ENCODE measurements around the gene DNAH17.

DNAH17 gene

GRCh38 chr17:78407387-78408000 lies 169.7 kb downstream of the DNAH17 start:
- Mint-ChIP-seq H3K36me3 (ENCODE audit: low read depth) (peaks cover 30% of the 10 kb centered on the region), H3K4me3 (no peak overlapping the region), H3K9me3 (no peaks in the 10 kb centered on the region), H3K27me3 (ENCODE audit: low read depth) (no peaks in the 10 kb centered on the region), H3K27ac (peak overlapping the region in 2 of 3 experiments; percentile 23 to 77), H3K4me1 (peaks cover 43% of the 10 kb centered on the region)
- TF ChIP-seq, protein P1, sequence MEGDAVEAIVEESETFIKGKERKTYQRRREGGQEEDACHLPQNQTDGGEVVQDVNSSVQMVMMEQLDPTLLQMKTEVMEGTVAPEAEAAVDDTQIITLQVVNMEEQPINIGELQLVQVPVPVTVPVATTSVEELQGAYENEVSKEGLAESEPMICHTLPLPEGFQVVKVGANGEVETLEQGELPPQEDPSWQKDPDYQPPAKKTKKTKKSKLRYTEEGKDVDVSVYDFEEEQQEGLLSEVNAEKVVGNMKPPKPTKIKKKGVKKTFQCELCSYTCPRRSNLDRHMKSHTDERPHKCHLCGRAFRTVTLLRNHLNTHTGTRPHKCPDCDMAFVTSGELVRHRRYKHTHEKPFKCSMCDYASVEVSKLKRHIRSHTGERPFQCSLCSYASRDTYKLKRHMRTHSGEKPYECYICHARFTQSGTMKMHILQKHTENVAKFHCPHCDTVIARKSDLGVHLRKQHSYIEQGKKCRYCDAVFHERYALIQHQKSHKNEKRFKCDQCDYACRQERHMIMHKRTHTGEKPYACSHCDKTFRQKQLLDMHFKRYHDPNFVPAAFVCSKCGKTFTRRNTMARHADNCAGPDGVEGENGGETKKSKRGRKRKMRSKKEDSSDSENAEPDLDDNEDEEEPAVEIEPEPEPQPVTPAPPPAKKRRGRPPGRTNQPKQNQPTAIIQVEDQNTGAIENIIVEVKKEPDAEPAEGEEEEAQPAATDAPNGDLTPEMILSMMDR (IDR thresholded peaks at IDR 0.05; ENCODE audit: unreplicated experiment in 3 of 3), result no peak

DNA sequence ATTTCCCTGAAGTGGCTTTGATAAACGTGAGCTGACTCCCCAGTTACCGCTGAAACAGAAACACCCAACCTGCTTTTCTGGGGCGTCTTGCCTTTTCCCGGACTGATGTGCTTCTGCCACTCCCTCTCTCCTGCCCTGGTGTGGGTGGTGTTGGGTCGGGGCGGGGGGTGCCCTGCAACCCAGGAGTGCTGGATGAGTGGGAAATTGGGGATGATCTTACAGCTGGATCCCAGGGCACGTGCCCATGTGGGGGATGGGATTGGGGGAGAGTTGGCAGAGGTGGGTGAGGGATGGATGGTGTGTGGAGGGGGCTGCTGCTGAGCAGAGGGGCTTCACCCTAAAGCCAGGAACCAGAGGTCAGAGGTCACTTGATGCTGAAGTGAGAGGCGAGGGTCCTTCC lies 170.3 kb downstream of the DNAH17 start:
- TF ChIP-seq, protein P1 (IDR thresholded peaks at IDR 0.05; ENCODE audit: unreplicated experiment in 3 of 3), result no peak
- no peaks in the 10 kb centered on the region for H3K9me3 Mint-ChIP-seq
- no peak overlapping the region for H3K27ac Mint-ChIP-seq
- H3K27me3 Mint-ChIP-seq (ENCODE audit: low read depth), result no peaks in the 10 kb centered on the region
- peaks cover 35% of the 10 kb centered on the region for H3K36me3 Mint-ChIP-seq (ENCODE audit: low read depth)
- H3K4me3 Mint-ChIP-seq, result no peak overlapping the region
- peaks cover 38% of the 10 kb centered on the region for H3K4me1 Mint-ChIP-seq

DNA sequence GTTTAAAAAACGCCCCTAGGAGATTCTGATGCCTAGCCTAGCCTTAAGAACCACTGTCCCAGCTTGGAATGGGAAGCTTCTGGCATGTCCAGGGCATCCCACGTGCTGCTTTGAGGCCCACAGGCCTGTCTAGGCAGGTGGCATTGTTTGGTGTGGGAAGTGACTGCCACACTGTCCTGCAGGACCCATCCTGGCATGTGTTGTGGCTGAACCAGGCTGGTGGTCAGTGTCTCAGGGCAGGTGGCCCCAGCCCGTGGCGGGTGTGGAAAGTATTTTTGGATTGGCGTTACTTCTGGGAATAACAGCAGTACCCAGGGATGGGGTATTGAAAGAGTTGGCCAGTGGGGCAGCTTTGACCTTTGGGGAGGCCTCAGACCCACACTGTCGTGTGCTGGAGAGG lies 170.8 kb downstream of the DNAH17 start:
- H3K36me3 Mint-ChIP-seq (ENCODE audit: low read depth), result peaks cover 40% of the 10 kb centered on the region
- H3K27me3 Mint-ChIP-seq (ENCODE audit: low read depth), result no peaks in the 10 kb centered on the region
- TF ChIP-seq, protein P1 (IDR thresholded peaks at IDR 0.05; ENCODE audit: unreplicated experiment in 3 of 3), result no peak
- no peaks in the 10 kb centered on the region for H3K9me3 Mint-ChIP-seq
- H3K4me3 Mint-ChIP-seq, result no peak overlapping the region
- H3K4me1 Mint-ChIP-seq, result peaks cover 34% of the 10 kb centered on the region
- no peak overlapping the region for H3K27ac Mint-ChIP-seq

- peaks cover 15% of the 10 kb centered on the region for H3K4me1 Mint-ChIP-seq
- H3K36me3 Mint-ChIP-seq (ENCODE audit: low read depth), result peaks cover 60% of the 10 kb centered on the region
- H3K9me3 Mint-ChIP-seq, result no peaks in the 10 kb centered on the region
- TF ChIP-seq, protein P1 (IDR thresholded peaks at IDR 0.05; ENCODE audit: unreplicated experiment in 3 of 3), result no peak
- no peak overlapping the region for H3K4me3 Mint-ChIP-seq
- no peaks in the 10 kb centered on the region for H3K27me3 Mint-ChIP-seq (ENCODE audit: low read depth)
- H3K27ac Mint-ChIP-seq, result no peak overlapping the region
Measured at GRCh38 chr17:78403822-78404221, 173.4 kb downstream of the DNAH17 start.

- H3K4me1 Mint-ChIP-seq, result peaks cover 7% of the 10 kb centered on the region
- H3K4me3 Mint-ChIP-seq, result no peak overlapping the region
- no peaks in the 10 kb centered on the region for H3K27me3 Mint-ChIP-seq (ENCODE audit: low read depth)
- H3K36me3 Mint-ChIP-seq (ENCODE audit: low read depth), result peaks cover 70% of the 10 kb centered on the region
- no peak overlapping the region for H3K27ac Mint-ChIP-seq
- no peaks in the 10 kb centered on the region for H3K9me3 Mint-ChIP-seq
- TF ChIP-seq, protein P1 (IDR thresholded peaks at IDR 0.05; ENCODE audit: unreplicated experiment in 3 of 3), result no peak
Measured at GRCh38 chr17:78401891-78402290, 175.3 kb downstream of the DNAH17 start.

DNA sequence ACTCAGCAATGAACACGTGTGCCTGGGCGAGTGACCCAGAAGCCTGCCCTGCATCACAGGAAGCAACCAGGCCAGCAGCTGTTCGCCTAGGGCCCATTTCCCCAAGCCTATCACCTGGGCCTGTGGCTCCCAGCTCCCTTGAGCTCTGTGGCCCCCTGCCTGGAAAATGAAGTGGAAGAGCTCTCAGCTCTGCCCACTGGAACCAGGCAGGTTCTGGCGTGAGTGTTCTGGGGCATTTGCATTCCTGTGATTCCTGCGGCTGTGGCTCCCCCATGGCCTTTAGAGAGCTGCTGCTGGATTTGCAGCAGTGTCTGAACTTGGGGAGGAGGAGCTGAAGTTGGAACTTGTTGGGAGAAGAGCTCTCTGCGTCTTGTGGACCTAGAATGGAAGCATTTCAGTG lies 175.9 kb downstream of the DNAH17 start:
- Mint-ChIP-seq H3K27me3 (ENCODE audit: low read depth) (no peaks in the 10 kb centered on the region), H3K27ac (no peak overlapping the region), H3K4me3 (no peak overlapping the region), H3K4me1 (peaks cover 12% of the 10 kb centered on the region), H3K9me3 (no peaks in the 10 kb centered on the region), H3K36me3 (ENCODE audit: low read depth) (peaks cover 74% of the 10 kb centered on the region)
- TF ChIP-seq, protein P1 (IDR thresholded peaks at IDR 0.05; ENCODE audit: unreplicated experiment in 3 of 3), result no peak
